HG03039 (cell line): ENCODE data around the gene VAX1.

Source experiments
- ATAC-seq: cut with Tn5 transposase; IDR thresholded peaks from one replicate; pipeline ENCODE4 v1.9.1; 2021; ENCODE audit warnings: mild to moderate bottlenecking, moderate library complexity; ENCODE audit not compliant: unreplicated experiment

VAX1 gene

GRCh38 chr10:117164592-117165537 is 26.8 kb upstream of the VAX1 start:
- ATAC-seq, result no peak

- ATAC-seq, result no peak
Observed at GRCh38 chr10:117163954-117164548, 26.0 kb upstream of the VAX1 start.

GRCh38 chr10:117163061-117163953 is 25.2 kb upstream of the VAX1 start:
- ATAC-seq, result no peak

- no peak for ATAC-seq
Observed at GRCh38 chr10:117162093-117163060, 24.3 kb upstream of the VAX1 start.

GRCh38 chr10:117161386-117162033 is 23.4 kb upstream of the VAX1 start:
- no peak for ATAC-seq

GRCh38 chr10:117160567-117160966 is 22.5 kb upstream of the VAX1 start:
- ATAC-seq, result no peak

- ATAC-seq, result no peak
Observed at GRCh38 chr10:117159390-117159789, 21.3 kb upstream of the VAX1 start.

GRCh38 chr10:117158297-117158696 is 20.2 kb upstream of the VAX1 start:
- no peak for ATAC-seq

- no peak for ATAC-seq
Observed at GRCh38 chr10:117152668-117153067, 14.6 kb upstream of the VAX1 start.

GRCh38 chr10:117148284-117148683 is 10.2 kb upstream of the VAX1 start:
- no peak for ATAC-seq

GRCh38 chr10:117145019-117145418 is 6.9 kb upstream of the VAX1 start:
- no peak for ATAC-seq

- no peak for ATAC-seq
Observed at GRCh38 chr10:117143103-117143823, 5.2 kb upstream of the VAX1 start.

GRCh38 chr10:117140525-117140902 is 2.4 kb upstream of the VAX1 start:
- no peak for ATAC-seq

- no peak for ATAC-seq
Observed at GRCh38 chr10:117139581-117140524, 1.8 kb upstream of the VAX1 start.

- no peak for ATAC-seq
Observed at GRCh38 chr10:117138838-117139580, 939 bp upstream of the VAX1 start.

GRCh38 chr10:117137031-117137910 is 799 bp downstream of the VAX1 start:
- ATAC-seq, result no peak
